ENCODE data around the gene SSTR3.

DNA sequence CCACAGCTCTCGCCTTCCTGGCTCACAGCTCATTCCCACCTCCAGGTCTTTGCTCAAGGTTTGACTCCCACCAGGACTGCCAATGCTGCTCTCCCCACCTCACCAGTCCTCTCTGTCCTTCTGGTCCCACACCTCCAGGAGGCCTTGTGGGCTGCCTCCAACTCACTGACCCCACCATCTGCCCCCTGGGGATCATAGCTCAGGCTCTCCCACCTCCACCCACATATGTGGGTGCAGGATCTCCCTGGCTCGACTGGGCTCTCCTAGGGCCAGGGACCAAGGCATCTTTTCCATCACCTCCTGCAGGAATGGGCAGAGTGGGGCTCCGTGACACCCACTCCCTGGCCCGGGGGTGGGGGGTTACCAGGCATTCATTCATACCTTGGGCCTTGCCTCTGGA, 13.8 kb upstream of the SSTR3 start:
- TF ChIP-seq CTCF (IDR thresholded peaks at IDR 0.05; ENCODE audit: low read depth, low read length, missing input control) (no peak), TAF1 (conservative IDR thresholded peaks at IDR 0.05) (no peak), RAD21 (IDR thresholded peaks at IDR 0.05) (no peak), HNF4A (conservative IDR thresholded peaks at IDR 0.05) (no peak), SP1 (IDR thresholded peaks at IDR 0.05) (no peak), GABPA (IDR thresholded peaks at IDR 0.05 in 1 of 2, conservative IDR thresholded peaks at IDR 0.05 in 1 of 2) (no peak), ZBTB33 (IDR thresholded peaks at IDR 0.05) (no peak), YY1 (IDR thresholded peaks at IDR 0.05) (no peak)
- TF ChIP-seq, protein P1, sequence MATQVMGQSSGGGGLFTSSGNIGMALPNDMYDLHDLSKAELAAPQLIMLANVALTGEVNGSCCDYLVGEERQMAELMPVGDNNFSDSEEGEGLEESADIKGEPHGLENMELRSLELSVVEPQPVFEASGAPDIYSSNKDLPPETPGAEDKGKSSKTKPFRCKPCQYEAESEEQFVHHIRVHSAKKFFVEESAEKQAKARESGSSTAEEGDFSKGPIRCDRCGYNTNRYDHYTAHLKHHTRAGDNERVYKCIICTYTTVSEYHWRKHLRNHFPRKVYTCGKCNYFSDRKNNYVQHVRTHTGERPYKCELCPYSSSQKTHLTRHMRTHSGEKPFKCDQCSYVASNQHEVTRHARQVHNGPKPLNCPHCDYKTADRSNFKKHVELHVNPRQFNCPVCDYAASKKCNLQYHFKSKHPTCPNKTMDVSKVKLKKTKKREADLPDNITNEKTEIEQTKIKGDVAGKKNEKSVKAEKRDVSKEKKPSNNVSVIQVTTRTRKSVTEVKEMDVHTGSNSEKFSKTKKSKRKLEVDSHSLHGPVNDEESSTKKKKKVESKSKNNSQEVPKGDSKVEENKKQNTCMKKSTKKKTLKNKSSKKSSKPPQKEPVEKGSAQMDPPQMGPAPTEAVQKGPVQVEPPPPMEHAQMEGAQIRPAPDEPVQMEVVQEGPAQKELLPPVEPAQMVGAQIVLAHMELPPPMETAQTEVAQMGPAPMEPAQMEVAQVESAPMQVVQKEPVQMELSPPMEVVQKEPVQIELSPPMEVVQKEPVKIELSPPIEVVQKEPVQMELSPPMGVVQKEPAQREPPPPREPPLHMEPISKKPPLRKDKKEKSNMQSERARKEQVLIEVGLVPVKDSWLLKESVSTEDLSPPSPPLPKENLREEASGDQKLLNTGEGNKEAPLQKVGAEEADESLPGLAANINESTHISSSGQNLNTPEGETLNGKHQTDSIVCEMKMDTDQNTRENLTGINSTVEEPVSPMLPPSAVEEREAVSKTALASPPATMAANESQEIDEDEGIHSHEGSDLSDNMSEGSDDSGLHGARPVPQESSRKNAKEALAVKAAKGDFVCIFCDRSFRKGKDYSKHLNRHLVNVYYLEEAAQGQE (IDR thresholded peaks at IDR 0.05), result no peak
- TF ChIP-seq, protein P2, sequence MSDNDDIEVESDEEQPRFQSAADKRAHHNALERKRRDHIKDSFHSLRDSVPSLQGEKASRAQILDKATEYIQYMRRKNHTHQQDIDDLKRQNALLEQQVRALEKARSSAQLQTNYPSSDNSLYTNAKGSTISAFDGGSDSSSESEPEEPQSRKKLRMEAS (IDR thresholded peaks at IDR 0.05), result no peak
- TF ChIP-seq, protein P3, sequence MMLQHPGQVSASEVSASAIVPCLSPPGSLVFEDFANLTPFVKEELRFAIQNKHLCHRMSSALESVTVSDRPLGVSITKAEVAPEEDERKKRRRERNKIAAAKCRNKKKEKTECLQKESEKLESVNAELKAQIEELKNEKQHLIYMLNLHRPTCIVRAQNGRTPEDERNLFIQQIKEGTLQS (IDR thresholded peaks at IDR 0.05), result no peak

Data from liver (tissue), 3 donors.